ENCODE measurements around the gene COQ6.
"Not testable (repeated sequence)": the region's sequence is repeated elsewhere in the genome, so short reads cannot be mapped to it uniquely, and the experiment has no call there.

Gene COQ6

DNA sequence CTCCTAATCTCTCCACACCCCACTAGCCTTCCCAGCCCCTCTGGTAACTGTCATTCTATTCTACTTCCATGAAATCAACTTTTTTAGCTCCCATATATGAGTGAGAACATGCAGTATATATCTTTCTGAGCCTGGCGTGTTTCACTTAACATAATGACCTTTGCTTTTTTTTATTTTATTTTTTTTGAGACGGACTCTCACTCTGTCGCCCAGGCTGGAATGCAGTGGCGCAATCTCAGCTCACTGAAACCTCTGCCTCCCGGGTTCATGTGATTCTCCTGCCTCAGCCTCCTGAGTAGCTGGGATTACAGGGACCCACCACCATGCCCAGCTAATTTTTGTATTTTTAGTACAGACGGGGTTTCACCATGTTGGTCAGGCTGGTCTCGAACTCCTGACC, 38.6 kb downstream of the COQ6 start:
- DNase-seq: not testable (repeated sequence)

DNA sequence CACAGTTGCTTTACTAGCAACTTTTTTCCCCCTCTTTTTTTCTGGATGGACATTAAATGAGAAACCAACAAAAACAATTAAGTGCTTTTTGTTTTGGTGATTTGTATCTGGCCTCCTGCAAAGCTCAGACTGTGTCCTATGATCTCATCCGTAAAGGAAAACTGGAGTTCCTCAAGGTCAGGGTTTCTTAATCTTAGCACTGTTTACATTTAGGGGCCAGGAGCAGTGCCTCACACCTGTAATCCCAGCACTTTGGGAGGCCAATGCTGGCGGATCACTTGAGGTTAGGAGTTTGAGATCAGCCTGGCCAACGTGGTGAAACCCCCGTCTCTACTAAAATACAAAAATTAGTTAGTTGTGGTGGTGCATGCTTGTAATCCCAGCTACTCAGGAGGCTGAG, 41.0 kb downstream of the COQ6 start:
- DNase-seq: no peak

DNA sequence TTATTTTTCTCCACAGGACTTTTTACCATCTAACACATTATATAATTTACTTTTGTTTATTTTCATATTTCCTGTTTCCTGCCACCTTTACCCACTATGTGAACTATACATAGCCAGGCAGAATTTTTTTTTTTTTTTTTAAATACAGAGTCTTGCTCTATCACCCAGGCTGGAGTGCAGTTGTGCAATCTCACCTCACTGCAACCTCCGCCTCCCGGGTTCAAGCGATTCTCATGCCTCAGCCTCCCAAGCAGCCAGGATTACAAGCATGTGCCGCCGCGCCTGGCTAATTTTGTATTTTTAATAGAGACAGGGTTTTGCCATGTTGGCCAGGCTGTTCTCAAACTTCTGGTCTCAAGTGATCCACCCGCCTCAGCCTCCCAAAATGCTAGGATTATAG, 44.8 kb downstream of the COQ6 start:
- not testable (repeated sequence) for DNase-seq

DNA sequence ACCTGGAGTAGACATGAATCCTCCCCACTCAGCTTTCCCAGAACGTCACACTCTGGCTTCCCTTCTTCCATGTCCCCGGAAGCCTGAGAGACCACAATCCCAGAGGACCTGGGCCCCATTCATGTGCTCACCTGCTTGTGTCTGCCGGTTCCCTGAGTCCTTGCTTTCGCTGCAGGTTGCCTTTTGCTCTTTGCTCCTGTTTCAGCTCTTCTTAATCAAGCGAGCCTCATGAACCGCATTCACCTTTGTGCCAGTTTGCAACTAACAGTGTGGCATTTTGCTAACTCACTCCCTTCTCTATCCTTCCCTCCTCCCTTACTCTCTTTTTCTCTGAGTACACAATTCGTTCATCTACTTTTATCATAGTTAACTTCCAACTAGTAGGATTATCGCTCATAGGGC, 45.9 kb downstream of the COQ6 start:
- no peak for DNase-seq

- no peak for DNase-seq
These were observed 46.6 kb downstream of the COQ6 start for GRCh38 chr14:73996731-73997107.

- no peak for DNase-seq
These were observed 47.2 kb downstream of the COQ6 start for GRCh38 chr14:73997108-73997943.

- no peak for DNase-seq
These were observed 47.9 kb downstream of the COQ6 start for GRCh38 chr14:73997944-73998447.

DNA sequence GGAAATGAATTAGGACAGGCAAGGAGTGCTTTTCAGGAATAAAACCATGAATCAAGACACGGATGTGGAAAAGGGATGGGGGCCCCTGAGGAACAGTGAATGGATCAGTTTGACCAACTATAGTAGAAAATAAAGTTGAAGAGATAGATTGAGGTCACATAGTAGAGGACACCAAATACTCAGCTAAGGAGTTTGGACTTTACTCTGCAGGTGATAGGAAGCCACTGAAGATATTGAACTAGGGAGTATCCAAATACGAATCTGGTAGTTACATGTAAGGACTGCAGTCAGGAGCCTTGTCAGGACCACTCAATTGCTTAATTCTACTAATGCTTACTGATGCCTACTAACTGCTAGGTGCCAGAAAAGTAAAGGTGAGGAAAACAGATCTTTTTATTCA, 48.6 kb downstream of the COQ6 start:
- DNase-seq: no peak

- not testable (repeated sequence) for DNase-seq
These were observed 55.6 kb downstream of the COQ6 start for GRCh38 chr14:74005664-74006063.

DNA sequence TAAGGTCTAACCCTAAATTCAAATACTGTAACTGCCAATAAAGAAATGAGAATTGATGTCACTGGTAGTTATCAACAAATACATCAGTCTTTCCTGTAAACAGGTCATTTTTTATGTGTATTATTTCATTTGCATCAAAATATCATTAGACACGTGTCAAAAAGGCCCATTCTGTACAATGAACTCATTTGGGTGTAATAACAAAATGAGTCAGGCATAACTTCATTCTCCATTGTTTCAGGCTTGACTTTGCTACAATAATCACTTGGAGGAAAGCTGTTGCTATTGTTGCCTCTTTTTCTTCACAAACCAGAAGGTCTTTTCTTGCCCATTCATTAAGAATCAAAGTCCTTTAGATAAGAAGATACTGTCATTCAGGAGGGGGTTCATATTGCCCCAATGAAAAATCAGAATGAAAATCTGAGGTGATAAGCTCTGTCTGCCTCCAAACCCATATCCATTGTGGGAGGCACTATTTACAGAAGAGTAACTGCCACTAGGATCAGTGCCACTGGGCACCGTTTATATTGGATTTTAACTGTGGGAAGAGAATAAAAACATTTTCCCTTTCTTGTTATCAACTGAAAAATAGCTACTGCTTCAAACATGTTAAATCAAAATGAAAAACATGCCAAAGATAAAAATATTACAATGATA, 58.9 kb downstream of the COQ6 start:
- no peak for DNase-seq

All from stimulated activated CD4-positive, alpha-beta T cell treated with anti-CD3 and anti-CD28 coated beads, Interleukin-12 subunit alpha, Interleukin-12 subunit beta, amount 100 ng/mL, for 4 hours (primary cell).